Stimulated activated CD8-positive, alpha-beta memory T cell treated with anti-CD3 and anti-CD28 coated beads, Interleukin-12 subunit alpha, Interleukin-12 subunit beta, amount 100 ng/mL, for 1 hour (primary cell): ENCODE data around the gene SMAD3.

Experiments used
- DNase-seq: peaks from one replicate; pipeline ENCODE4 v3.0.0-alpha.2; 2020; ENCODE audit warnings: low read depth

Gene SMAD3

DNA sequence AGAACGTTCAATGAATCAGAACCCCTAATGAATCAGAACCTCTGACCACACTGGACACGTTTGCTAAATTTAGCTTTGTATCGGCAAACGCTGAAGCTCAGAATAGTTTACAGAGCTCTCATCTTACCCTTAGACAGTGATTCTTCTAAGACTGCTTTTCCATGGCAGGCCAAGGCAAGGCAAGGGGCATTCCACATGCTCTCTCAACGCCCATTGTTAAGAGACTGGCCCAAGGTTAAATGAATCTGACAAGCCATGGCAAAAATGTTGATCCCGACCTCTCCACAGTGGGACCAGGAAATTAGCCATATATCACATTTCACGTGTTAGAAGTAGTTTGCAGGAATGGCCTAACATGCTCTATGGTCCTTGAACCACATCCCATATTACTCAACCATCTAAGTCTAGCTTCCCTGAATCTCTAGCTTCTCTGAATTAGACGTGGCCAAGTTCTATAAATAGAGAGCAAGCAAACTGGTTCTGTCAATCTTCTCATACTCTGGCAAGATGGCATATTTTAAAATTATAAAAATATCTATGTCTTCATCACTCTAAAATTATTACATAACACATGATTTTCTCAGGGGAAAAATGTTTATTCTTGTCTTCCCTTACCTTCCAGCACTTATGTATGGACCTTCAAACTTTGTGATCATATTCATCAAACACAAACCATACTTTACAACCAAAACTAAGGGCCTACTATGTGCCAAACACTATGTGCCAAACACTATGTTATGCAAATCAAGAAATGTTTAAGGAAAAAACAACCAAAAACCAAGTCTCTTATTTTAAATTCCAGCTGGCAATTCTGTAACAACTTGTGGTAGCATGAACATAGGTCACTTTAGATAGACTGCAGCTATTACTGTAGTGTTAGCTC lies 134.7 kb downstream of the SMAD3 start:
- DNase-seq: no peak

DNA sequence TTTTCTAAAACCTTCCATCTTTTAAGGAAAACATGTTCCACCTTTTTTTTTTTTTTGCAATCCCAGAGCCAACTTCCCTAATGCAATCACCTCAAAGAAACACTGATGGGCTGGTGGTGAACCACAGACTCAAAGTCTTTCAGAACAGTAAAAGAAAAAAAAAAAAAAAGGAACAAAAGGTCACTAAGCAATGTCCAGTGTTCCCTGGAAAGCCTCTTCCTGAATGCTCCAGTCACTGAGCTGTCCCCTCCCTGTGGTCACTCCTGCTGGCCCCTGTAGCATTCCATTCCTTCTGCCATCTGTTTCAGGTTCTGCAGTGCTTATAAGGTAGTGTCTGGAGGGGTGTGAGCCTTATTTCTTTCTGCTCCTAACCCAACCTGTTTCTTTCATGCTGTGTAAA lies 135.7 kb downstream of the SMAD3 start:
- DNase-seq: no peak

DNA sequence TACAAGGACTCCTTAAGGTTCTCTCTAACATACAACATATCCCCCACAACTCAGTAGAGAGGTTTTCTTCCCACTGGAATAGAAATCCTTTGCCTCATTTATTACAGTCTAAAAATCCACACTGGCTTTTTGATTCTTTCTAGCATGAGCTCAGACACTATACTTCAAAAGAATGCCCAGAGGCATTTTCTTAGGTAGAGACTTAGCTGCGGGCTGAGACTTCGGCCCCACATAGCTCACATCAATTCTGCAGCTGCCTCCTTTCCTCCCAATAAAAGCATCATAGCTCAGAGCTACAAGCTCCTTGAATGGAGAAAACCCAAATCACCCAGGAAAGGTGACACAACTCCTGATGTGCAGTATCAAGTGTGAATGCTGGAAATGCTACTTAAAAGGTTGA lies 136.7 kb downstream of the SMAD3 start:
- no peak for DNase-seq

DNA sequence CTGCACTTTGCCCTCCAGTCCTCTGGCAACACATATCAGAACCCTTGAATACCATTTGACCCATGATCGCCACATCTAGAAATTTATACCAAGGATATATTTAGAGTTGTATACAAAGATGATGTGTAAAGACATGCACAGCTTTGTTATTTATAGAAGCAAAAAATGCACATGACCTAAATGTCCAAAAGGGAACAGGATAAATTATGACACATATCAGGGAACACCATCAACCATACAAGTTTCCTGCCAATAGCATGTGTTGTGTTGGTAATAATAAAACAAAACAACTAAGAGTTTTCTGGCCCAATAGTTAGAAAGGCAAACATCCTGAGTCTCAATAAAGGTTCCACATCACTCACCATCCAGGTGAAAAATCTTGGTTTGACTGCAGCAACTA lies 137.6 kb downstream of the SMAD3 start:
- no peak for DNase-seq

DNA sequence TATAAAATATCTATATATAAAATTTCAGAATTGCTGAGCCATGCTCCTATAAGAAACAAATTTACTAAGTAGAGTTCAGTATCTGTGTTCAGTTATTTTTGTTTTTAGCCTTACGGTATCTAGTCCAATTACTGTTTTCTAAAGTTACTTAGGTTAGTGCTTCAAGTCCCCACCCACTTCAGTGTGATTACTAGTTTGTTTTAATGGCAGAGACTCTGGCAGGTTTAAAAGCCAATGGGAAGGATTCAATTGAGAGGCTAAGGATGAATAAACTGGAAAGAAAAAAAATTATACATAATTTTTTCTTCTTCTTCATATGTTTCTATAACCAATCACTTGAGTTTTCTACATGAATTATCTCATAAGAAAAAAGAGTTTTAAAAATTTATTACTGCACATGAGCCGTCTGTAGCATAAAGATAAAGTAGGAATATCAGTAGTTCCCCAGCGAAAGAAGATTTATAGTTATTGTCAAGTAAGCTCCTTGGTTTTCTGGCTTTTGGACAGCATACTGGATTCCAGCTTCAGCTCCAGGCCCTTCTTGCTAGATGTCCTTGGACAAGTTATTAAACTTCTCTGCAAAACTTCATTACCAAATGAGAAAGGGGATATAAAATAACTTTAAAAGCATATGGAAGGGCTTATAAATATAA lies 142.3 kb downstream of the SMAD3 start:
- DNase-seq: no peak

DNA sequence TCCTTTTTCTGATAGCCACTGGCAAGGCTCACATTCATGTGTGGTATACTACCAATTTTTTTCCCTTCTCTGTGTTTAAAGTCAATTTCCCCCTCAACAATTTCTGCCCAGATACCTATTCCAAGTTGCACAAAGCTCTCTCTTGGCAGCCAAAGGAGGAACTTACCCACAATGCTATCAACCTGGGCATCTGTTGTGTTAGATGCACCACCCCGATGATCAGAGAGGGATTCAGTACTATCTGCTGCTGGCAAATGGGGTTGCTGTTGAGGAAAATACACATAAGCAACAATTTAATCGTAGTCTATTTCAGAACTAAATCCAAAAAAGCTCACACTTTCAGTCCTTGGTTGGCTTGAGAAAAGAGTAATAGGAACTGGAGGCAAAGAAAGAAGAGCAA lies 143.0 kb downstream of the SMAD3 start:
- no peak for DNase-seq

DNA sequence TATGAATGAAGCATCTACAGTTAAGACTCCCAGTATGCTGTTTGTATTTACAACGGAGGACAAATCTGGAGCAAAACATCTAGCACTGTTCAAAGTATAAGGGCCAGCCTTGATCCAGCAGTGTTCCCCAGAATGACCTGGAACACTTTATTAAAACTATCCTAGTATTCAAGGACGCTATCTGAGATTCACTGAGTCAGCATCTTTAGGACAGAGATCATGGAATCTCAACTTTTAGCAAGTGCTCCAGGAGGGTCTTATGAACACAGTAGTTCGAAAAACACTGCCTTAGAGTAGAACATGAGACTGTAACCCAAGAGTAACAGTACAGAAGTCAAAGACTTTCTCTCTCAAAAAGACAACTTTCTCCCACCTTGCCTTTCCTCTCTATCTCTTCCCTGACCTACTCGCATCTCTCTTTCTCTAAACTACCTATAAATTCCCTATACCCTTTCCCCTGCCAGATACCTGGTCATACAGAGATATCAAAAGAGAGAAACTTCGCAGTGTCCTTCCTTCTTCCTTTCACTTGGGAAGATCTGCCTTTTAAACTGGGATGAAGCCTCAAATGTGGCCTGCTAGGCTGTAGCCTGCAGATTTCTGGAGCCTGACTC lies 145.3 kb downstream of the SMAD3 start:
- DNase-seq: no peak

DNA sequence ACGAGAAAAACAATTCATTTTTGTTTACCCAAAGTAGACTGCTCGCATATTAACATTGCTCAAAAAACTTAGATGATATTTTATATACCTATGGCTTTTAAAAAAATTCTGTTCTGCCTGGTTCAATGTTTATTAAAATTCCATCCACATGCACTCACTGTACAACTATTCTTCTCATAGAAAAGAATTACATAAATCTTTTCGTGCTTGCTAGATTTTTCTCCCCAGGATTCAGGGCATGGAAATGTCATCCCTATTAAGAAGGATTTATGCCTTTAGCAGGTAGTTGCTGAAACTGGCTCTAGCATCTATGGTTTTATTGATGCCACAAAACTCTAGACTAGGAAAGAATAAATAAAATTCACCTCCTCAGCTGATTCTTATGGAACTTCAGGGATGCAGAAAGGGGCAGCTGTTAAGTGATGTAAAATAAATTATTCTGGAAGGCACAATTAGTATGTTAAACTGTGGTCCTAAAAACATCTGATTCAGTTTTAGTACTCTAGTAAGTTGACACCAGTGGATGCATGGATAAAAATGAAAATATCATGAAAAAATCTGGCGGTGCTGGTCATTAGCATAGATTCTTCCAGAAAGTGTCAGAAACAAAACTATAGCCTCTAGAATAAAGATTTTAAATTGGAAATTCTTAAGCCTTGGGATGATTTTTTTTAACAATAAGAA lies 147.4 kb downstream of the SMAD3 start:
- DNase-seq: no peak

DNA sequence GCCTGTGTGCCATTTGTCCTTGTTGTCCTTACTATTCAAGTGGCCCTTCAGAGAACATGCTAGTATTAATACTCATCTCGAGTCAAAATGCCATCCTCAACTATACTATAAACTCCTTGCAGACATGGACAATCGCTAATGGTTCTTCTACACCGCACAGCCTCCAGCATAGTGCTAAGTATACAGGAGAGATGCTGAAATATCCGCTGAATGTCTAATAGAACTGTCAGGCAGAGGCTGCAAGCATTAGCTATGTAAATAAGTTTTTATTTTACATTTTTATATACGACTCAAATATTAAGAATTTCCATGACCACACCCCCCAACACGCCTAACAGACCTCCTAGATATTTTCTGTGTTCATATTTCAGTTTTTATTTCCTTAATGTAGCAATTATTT lies 149.7 kb downstream of the SMAD3 start:
- no peak for DNase-seq

DNA sequence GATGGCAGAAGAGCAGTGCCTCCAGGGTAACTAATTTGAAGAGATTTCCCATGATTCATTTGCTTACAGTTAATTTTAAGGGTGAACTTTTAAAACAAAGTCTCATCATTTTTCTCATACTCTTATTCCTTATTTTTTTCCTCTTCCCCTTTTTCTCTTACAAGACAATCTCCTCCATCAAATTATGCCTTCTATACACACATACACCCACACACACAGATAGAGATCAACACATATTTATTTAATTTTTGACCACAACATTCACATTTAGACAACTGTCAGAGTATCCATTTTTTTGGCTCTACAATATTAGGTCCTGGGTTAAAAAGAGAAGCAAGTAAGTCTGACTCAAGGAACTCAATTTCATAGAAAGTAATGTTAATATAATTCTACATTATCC lies 151.5 kb downstream of the SMAD3 start:
- DNase-seq: no peak

DNA sequence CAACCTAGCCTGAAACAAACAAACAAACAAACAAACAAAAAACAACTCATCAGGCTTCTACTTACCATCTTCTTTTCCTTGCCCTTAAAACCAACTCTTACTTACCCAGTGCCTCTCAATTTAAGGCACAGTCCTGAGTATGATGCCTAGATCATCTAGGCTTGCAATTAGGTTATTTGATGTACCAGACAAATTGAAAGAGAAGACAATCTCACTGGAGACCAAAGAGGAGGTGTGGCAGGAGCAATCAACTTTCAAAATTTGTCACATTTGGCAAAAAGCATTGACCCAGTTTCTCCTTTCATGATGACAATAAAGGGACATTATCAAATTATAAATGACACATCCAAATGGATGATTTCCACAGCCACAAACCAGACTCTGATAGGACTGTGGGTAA lies 153.0 kb downstream of the SMAD3 start:
- DNase-seq: no peak

DNA sequence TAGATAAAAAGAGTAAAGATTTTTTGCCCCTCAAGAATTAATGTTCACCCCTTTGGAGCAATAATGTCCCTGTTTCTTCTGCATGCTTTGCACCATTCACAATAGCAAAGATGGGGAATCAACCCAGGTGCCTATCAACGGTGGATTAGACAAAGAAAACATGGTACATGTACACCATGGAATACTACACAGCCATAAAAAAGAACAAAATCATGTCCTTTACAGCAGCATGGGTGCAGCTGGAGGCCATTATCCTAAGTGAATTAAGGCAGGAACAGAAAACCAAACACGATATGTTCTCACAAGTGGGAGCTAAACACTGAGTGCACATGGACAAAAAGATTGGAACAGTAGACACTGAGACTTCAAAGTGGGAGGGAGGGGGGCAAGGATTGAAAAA lies 153.9 kb downstream of the SMAD3 start:
- no peak for DNase-seq

DNA sequence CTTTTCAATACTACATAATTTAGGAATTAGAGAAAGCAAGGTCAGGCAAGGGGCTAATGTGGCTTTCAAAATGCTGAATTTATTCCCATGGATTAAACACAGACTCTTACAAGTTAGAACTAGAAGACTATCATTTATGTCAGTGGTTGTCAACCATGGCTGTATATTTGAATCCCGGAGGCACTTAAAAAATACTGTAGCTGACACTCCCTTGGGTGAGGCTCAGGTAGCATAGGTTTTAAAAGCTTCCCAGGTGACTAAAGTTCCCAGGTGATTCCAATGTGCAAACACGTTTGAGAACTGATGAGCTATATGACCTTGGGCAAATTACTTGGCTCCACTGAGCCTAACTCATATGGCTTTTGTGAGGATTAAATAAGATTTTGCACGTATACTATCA lies 159.5 kb downstream of the SMAD3 start:
- no peak for DNase-seq

DNA sequence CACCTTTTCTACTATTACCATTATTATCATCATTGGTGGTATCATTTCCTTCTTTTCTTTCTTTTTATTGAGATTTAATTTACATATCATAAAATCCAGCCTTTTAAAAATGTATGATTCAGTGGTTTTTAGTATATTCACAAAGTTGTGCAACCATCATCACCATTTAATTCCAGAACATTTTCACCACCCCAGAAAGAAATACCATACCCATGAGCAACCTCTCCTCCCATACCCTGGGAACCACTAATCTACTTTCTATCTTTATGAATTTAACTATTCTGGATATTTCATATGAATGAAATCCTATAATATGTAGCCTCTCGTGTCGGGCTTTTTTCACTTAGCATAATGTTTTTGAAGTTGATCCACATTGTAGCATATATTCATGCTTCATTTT lies 159.9 kb downstream of the SMAD3 start:
- no peak for DNase-seq

DNA sequence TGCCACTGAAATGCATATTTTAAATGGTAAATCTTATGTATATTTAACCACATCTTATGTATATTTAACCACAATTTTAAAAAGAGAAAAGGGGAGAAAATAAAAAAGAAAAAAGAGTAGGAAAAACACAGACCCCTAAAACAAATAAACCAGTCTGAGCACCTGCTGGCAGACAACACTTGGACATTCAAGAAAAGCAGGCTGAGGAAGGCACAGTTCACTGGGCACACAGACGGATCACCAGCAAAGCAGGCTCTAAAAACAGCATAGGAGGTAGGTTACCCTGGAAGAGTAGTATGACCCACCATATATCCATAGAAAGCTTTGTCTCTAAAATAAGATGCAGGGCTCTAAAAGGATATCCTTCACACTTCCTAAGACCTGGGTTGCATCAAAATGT lies 162.0 kb downstream of the SMAD3 start:
- DNase-seq: no peak

DNA sequence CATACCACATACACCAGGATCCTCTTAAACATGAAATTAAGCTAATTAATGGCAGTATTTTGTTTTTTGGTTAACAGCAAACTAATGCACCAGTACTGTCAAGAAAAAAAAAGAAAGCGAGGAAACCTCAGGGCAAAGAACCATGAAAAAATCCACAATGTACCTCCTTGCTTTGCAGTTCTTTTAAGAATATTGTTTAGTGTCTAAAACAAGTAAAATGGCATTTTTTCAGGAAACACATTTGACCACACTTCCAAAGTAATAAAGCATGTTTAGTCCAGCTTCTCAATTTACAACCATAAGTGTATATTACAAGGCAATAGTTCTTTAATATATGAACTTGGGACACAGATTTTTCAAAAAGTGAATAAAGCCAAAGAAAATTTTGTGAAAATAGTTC lies 162.4 kb downstream of the SMAD3 start:
- no peak for DNase-seq

DNA sequence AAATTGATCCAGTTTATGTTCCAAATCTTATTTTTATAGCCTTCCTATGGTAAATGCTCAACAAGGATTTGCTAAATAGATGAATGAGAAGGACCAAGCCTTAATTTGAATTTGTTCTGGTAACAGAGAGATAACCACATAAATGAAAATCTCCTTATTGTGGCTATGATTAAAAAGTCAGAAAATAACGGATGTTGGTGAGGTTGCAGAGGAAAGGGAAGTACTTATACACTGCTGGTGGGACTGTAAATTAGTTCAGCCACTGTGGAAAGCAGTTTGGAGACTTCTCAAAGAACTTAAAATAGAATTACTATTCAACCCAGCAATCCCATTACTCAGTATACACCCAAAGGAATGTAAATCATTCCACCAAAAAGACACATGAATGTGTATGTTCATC lies 162.9 kb downstream of the SMAD3 start:
- DNase-seq: no peak

DNA sequence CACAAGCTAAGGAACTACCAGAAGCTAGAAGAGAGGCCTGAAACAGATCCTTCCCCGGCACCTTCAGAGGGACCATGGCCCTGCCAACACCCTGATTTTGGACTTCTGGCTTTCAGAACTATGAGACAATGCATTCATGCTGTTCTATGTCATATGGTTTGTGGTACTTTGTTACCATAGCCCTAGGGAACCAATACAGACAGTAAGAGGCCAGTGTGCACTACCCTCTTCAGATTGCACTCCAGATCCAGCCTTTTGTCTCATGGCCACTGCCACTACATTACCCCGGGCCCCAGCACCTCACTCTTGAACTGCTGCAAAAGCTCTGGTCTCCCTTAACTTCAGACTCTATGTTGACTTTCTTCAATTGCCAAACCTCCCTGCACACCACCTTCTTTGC lies 165.1 kb downstream of the SMAD3 start:
- no peak for DNase-seq

DNA sequence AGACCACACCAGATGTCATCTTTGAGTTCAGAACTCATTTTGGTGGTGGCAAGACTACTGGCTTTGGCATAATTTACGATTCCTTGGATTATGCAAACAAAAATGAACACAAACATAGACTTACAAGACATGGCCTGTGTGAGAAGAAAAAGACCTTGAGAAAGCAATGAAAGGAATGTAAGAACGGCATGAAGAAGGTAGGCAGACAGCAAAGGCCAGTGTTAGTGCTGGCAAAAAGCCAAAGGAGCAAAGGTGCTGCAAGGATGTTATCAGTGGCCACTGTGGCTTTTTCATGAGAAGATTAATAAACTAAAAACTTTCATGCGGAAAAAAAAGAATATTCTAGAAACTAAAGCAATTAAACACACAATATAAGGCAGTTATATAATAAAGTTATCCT lies 167.2 kb downstream of the SMAD3 start:
- DNase-seq: no peak

DNA sequence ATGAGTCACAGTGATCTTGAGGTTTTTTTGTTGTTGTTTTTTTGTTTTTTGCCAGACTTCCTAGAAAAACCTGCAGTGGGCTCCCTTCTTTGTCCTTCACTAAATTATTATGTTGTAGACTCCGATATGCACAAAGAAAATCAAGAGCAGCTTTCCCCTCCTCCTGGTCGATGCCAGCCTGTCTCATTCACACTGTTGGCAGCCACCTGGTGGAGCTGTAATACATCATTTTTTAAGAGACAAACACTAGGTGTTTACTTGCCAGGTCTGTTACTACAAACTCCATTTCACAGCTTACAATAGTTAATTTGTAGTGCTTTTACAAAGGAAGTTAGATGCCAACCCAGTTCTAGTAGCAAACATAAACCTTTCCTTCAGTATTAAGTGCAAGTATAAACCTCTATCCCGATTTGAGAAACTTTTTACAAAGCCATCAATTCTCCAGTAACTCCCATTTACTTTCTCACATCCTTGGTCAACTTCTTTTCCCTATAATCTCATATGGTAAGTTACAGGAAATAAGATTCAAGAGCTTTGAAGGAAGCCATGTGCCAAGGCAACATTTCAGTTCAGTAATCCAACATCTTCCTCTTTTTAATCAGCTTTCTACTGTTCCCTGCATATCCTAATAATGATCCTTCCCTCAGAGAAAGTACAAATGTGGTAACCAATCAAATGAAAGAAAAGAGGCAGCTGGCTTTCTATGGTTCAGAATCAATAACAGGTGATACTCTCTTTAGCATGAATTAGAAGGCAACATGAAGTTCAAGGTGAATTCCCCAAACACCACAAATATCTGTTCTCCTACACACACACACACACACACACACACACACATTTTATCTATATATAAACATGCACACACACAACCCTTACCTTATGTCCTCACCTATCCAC lies 175.1 kb downstream of the SMAD3 start:
- DNase-seq: no peak

DNA sequence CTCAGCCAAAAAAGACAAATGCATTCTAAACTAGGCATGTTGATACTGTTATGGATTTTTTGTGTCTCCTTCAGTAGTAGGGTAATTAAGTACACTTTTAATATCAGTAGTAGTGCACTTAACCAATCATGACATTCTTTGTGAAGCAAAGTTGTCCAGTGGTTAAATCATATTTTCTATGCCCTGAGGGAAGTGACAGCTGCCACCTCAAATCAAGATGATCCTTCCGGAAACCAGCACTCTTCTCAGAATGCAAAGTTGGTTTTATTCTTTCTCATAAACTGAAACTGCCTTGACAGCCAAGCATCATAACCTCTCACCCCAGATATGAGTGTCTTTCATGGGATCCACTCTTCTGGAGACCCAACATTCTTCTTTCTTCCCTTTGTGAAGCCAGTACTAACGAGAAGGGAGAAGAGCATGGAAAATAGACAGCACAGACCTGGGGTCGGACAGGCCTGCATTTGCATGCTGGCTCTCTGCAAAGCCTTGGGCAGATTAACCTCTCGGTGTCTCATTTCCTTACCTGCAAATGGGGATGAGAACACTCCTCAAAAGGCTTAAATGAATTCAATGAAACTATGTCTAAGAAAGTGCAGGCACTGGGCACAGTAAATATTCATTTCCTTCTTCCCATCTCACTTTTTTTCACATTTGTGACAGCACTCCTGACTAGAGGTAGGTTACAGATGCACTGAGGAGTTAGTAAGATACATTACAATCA lies 175.9 kb downstream of the SMAD3 start:
- no peak for DNase-seq
